Endodermal cell (in vitro differentiated cells): ENCODE results near the gene FOXE3. TPM values are rescaled to one million over a fixed set of nuclear protein-coding genes. Genes with fewer than 3 reads are reported as not detected.

Experiments used
- DNase-seq: peaks from one replicate; pipeline ENCODE4 v3.0.0-alpha.2; 2017
- H3K27ac ChIP-seq: 2 replicates; pipeline ENCODE4 v1.5.1; 2013; ENCODE audit warnings: mild to moderate bottlenecking, low read depth, low read length, moderate library complexity
- H3K27me3 ChIP-seq: 2 replicates; pipeline ENCODE4 v1.6.1; 2013; ENCODE audit warnings: mild to moderate bottlenecking, low read length, moderate library complexity; ENCODE audit not compliant: insufficient read depth, control insufficient read depth, poor library complexity, severe bottlenecking
- H3K36me3 ChIP-seq: 2 replicates; pipeline ENCODE4 v1.7.0; 2013; ENCODE audit warnings: mild to moderate bottlenecking, low read length, moderate library complexity; ENCODE audit not compliant: control insufficient read depth, insufficient read depth
- H3K4me1 ChIP-seq: one replicate; pipeline ENCODE4 v1.7.0; 2013; ENCODE audit warnings: low read length; ENCODE audit not compliant: control insufficient read depth, insufficient read depth
- H3K4me3 ChIP-seq: 2 replicates; pipeline ENCODE4 v1.5.1; 2013; ENCODE audit warnings: mild to moderate bottlenecking, low read length, moderate library complexity
- H3K9ac ChIP-seq: 2 replicates; pipeline ENCODE4 v1.6.1; 2013; ENCODE audit warnings: mild to moderate bottlenecking, low read length, moderate library complexity; ENCODE audit not compliant: poor library complexity, severe bottlenecking; ENCODE audit errors: extremely low read depth
- H3K9me3 ChIP-seq: 2 replicates; pipeline ENCODE4 v1.6.1; 2013; ENCODE audit warnings: mild to moderate bottlenecking, low read length, moderate library complexity; ENCODE audit not compliant: control insufficient read depth
- H3K27ac Mint-ChIP-seq: 2 replicates; pipeline ENCODE4 v1.8.0; 2020; ENCODE audit warnings: mixed read lengths
- H3K27me3 Mint-ChIP-seq: 2 replicates; pipeline ENCODE4 v1.8.0; 2021; ENCODE audit warnings: mild to moderate bottlenecking, mixed read lengths; ENCODE audit not compliant: insufficient read depth
- H3K36me3 Mint-ChIP-seq: 2 replicates; pipeline ENCODE4 v1.8.0; 2020; ENCODE audit warnings: low read depth, mixed read lengths
- H3K4me1 Mint-ChIP-seq: 2 replicates; pipeline ENCODE4 v1.8.0; 2020; ENCODE audit warnings: mixed read lengths
- H3K4me3 Mint-ChIP-seq: 2 replicates; pipeline ENCODE4 v1.8.0; 2020; ENCODE audit warnings: mild to moderate bottlenecking, moderate library complexity, mixed read lengths
- H3K9me3 Mint-ChIP-seq: 2 replicates; pipeline ENCODE4 v1.8.0; 2020; ENCODE audit warnings: mild to moderate bottlenecking, mixed read lengths
- WGBS, 2 experiments: methylation state at CpG; one replicate each; pipeline versions ENCODE4 v1.1.5 to v1.1.7; 2013; ENCODE audit warnings: missing lambda C conversion rate in 2 of 2, mixed read lengths in 1 of 2; ENCODE audit not compliant: insufficient coverage in 1 of 2, insufficient read length in 1 of 2; 5-methylcytosine and 5-hydroxymethylcytosine counted together
- total RNA-seq, 2 donors: library from RNA; stranded (reverse); fragmentation: NEBNext Ultra II Directional in 1 of 2; extraction: Animal tissue kit (Norgen Biotek cat#: 25700) in 1 of 2; gene quantifications; 2 replicates in 1 of 2; 3 replicates in 1 of 2; pipeline ENCODE4 v1.2.1, GENCODE V29; 2021
- TF ChIP-seq, protein P1 (sequence below): fragments of 200-600 bp; sonication (generic); conservative IDR thresholded peaks from 2 replicates; pipeline ENCODE4 v1.5.0; 2021; ENCODE audit warnings: antibody characterized with exemption, mild to moderate bottlenecking

FOXE3 gene
- total RNA-seq, 2 donors from 2014 or later = not detected

DNA sequence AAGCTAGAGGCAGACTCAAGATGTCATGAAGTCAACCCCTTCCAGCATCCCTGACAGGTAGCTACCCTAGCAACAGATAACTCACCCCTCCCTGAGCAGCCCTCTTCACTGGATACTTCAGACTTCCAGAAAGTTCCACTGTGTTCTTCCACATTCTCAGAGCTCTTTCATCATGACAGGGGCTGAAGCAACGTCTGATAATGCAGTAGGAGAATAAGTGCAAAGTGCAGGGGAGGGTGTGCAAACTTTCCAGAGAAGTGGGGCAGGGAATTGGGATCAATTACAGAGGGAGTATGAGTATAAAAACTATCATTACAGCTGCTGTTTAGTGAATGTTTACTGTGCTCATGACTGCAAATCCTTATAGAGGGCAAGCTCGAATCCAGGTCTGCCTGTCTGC lies 26.4 kb upstream of the FOXE3 start:
- no peak overlapping the region for H3K4me3 ChIP-seq
- H3K27ac ChIP-seq = no peak overlapping the region
- H3K9me3 ChIP-seq = no peaks in the 10 kb centered on the region
- H3K4me1 Mint-ChIP-seq = peaks cover 7% of the 10 kb centered on the region
- H3K4me3 Mint-ChIP-seq = no peak overlapping the region
- peaks cover 51% of the 10 kb centered on the region for H3K27me3 Mint-ChIP-seq
- H3K36me3 ChIP-seq = no peaks in the 10 kb centered on the region
- H3K9me3 Mint-ChIP-seq = no peaks in the 10 kb centered on the region
- WGBS, 2 experiments = 70 to 85% methylated on average over 2 of the region's 2 CpGs
- peaks cover 5% of the 10 kb centered on the region for H3K4me1 ChIP-seq
- H3K27ac Mint-ChIP-seq = no peak overlapping the region
- no peaks in the 10 kb centered on the region for H3K36me3 Mint-ChIP-seq
- no peak for DNase-seq
- peaks cover 30% of the 10 kb centered on the region for H3K27me3 ChIP-seq
- TF ChIP-seq, protein P1, sequence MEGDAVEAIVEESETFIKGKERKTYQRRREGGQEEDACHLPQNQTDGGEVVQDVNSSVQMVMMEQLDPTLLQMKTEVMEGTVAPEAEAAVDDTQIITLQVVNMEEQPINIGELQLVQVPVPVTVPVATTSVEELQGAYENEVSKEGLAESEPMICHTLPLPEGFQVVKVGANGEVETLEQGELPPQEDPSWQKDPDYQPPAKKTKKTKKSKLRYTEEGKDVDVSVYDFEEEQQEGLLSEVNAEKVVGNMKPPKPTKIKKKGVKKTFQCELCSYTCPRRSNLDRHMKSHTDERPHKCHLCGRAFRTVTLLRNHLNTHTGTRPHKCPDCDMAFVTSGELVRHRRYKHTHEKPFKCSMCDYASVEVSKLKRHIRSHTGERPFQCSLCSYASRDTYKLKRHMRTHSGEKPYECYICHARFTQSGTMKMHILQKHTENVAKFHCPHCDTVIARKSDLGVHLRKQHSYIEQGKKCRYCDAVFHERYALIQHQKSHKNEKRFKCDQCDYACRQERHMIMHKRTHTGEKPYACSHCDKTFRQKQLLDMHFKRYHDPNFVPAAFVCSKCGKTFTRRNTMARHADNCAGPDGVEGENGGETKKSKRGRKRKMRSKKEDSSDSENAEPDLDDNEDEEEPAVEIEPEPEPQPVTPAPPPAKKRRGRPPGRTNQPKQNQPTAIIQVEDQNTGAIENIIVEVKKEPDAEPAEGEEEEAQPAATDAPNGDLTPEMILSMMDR = no peak
- H3K9ac ChIP-seq = no peak overlapping the region

DNA sequence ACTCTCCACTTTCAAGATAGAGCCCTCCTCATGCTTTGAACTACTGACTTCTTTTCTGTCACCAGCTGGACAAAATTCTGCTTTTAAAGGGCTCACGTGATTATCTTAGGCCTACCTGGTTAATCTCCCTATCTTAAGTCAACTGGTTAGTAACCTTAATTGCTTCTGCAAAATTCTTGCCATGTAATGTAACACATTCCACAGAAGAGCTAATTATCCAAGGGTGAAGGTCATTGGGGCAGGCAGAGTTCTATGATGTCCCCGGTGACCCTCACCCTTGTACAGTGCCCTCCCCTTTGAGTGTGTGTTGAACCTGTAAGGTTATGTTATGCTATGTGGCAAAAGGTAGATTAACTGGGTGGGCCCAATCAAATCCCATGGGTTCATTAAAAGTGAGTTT lies 25.2 kb upstream of the FOXE3 start:
- H3K27me3 Mint-ChIP-seq = peaks cover 59% of the 10 kb centered on the region
- H3K36me3 Mint-ChIP-seq = no peaks in the 10 kb centered on the region
- Histone ChIP-seq H3K4me1 (peaks cover 5% of the 10 kb centered on the region), H3K36me3 (no peaks in the 10 kb centered on the region), H3K9me3 (no peaks in the 10 kb centered on the region), H3K27me3 (peaks cover 30% of the 10 kb centered on the region), H3K27ac (no peak overlapping the region), H3K4me3 (no peak overlapping the region), H3K9ac (no peak overlapping the region)
- H3K9me3 Mint-ChIP-seq = no peaks in the 10 kb centered on the region
- no peak for DNase-seq
- no peak overlapping the region for H3K27ac Mint-ChIP-seq
- 20 to 60% methylated on average over 1 to 2 of the region's 2 CpGs for WGBS, 2 experiments
- H3K4me3 Mint-ChIP-seq = no peak overlapping the region
- H3K4me1 Mint-ChIP-seq = peaks cover 7% of the 10 kb centered on the region
- TF ChIP-seq, protein P1 = no peak

GRCh38 chr1:47393141-47393540 lies 22.9 kb upstream of the FOXE3 start:
- Mint-ChIP-seq H3K27ac (no peak overlapping the region), H3K4me3 (no peak overlapping the region), H3K4me1 (peaks cover 7% of the 10 kb centered on the region), H3K36me3 (no peaks in the 10 kb centered on the region), H3K9me3 (no peaks in the 10 kb centered on the region), H3K27me3 (peaks cover 57% of the 10 kb centered on the region)
- H3K27ac ChIP-seq = no peak overlapping the region
- peaks cover 35% of the 10 kb centered on the region for H3K27me3 ChIP-seq
- no peaks in the 10 kb centered on the region for H3K9me3 ChIP-seq
- no peak overlapping the region for H3K9ac ChIP-seq
- no peak overlapping the region for H3K4me3 ChIP-seq
- H3K4me1 ChIP-seq = peaks cover 5% of the 10 kb centered on the region
- H3K36me3 ChIP-seq = no peaks in the 10 kb centered on the region
- TF ChIP-seq, protein P1 = no peak
- WGBS, 2 experiments = 84 to 85% methylated on average over 4 to 5 of the region's 5 CpGs
- DNase-seq = no peak
